B cell (primary cell): Measurements from ENCODE around the gene ITPR1. TPM values are rescaled to one million over a fixed set of nuclear protein-coding genes. Genes with fewer than 3 reads are reported as not detected.

Source experiments
- ATAC-seq: fragments of 200-7000 bp; cut with Tn5 transposase; one replicate; pipeline ENCODE4 v1.10.0; 2021; ENCODE audit warnings: low read depth, mild to moderate bottlenecking, moderate number of reproducible peaks, moderate library complexity
- CTCF ChIA-PET: fragments of 350-600 bp; sonication (Branson Sonifier 250); formaldehyde crosslinking; loops from one replicate; lab custom pipeline; 2021; ENCODE audit warnings: antibody characterized with exemption, inconsistent platforms; lab: Charles Lee
- POLR2A ChIA-PET: fragments of 350-600 bp; sonication (Branson Sonifier 250); formaldehyde crosslinking; loops from one replicate; lab custom pipeline; 2021; ENCODE audit warnings: antibody characterized with exemption; lab: Charles Lee
- DNase-seq: peaks from one replicate; pipeline ENCODE4 v3.0.0; 2013
- H2AFZ ChIP-seq: 2 replicates; pipeline ENCODE4 v1.6.1; 2012; ENCODE audit warnings: mild to moderate bottlenecking, low read depth, low read length; ENCODE audit not compliant: insufficient read depth, poor library complexity, severe bottlenecking
- H3K27ac ChIP-seq, 2 donors: 1 replicate in 1 of 2; 2 replicates in 1 of 2; pipeline ENCODE4 v1.5.1; 2012 to 2013; ENCODE audit warnings: low read length in 2 of 2, mild to moderate bottlenecking in 2 of 2, moderate library complexity in 1 of 2
- H3K27me3 ChIP-seq, 4 experiments: fragments of 200-600 bp in 1 of 4; sonication (generic) in 1 of 4; replicated peaks in 1 of 4; 1 replicate in 2 of 4; 2 replicates in 2 of 4; pipeline versions ENCODE4 v1.6.1 to v1.7.0; 2013 to 2016; ENCODE audit warnings: low read length in 3 of 4, mild to moderate bottlenecking in 2 of 4, mixed read lengths in 1 of 4, moderate library complexity in 1 of 4; ENCODE audit not compliant: insufficient read depth in 4 of 4, control insufficient read depth in 3 of 4; ENCODE audit errors: control extremely low read depth in 1 of 4
- H3K36me3 ChIP-seq, 2 experiments: replicated peaks in 1 of 2; 1 replicate in 1 of 2; 2 replicates in 1 of 2; pipeline versions ENCODE4 v1.6.1 to v1.7.1; 2013; ENCODE audit warnings: low read length in 1 of 2; ENCODE audit not compliant: insufficient read depth in 2 of 2, control insufficient read depth in 1 of 2; ENCODE audit errors: control extremely low read depth in 1 of 2, extremely low read depth in 1 of 2
- H3K4me1 ChIP-seq, 2 donors: fragments of 200-600 bp in 1 of 2; sonication (generic) in 1 of 2; 1 replicate in 1 of 2; 2 replicates in 1 of 2; pipeline versions ENCODE4 v1.5.1 to v1.6.1; 2013 to 2017; ENCODE audit warnings: low read length in 2 of 2; ENCODE audit not compliant: control insufficient read depth in 2 of 2, insufficient read depth in 2 of 2
- H3K4me2 ChIP-seq: replicated peaks from 2 replicates; pipeline ENCODE3; 2012; ENCODE audit warnings: mild to moderate bottlenecking, low read depth, low read length; ENCODE audit not compliant: poor library complexity, severe bottlenecking
- H3K4me3 ChIP-seq, 5 experiments: fragments of 200-600 bp in 1 of 5; sonication (generic) in 1 of 5; 1 replicate in 3 of 5; 2 replicates in 2 of 5; pipeline versions ENCODE4 v1.5.1 to v1.7.0; 2011 to 2016; ENCODE audit warnings: low read length in 4 of 5, mild to moderate bottlenecking in 4 of 5, low read depth in 2 of 5, control low read depth in 1 of 5, moderate library complexity in 1 of 5; ENCODE audit not compliant: insufficient read depth in 1 of 5; ENCODE audit errors: control extremely low read depth in 1 of 5, extremely low read depth in 1 of 5
- H3K79me2 ChIP-seq: fragments of 200-600 bp; sonication (generic); one replicate; pipeline ENCODE4 v1.6.0; 2016; ENCODE audit warnings: low read length; ENCODE audit not compliant: control insufficient read depth, insufficient read depth
- H3K9ac ChIP-seq: fragments of 200-600 bp; sonication (generic); 2 replicates; pipeline ENCODE4 v1.6.1; 2017; ENCODE audit warnings: mild to moderate bottlenecking, low read length, moderate library complexity
- H3K9me3 ChIP-seq, 3 donors: one replicate each; pipeline versions ENCODE4 v1.6.1 to v1.7.1; 2013; ENCODE audit warnings: low read length in 2 of 3; ENCODE audit not compliant: control insufficient read depth in 2 of 3, insufficient read depth in 1 of 3; ENCODE audit errors: control extremely low read depth in 1 of 3
- H4K20me1 ChIP-seq: 2 replicates; pipeline ENCODE4 v1.6.0; 2012; ENCODE audit warnings: mild to moderate bottlenecking, low read length; ENCODE audit not compliant: insufficient read depth, control insufficient read depth, poor library complexity, severe bottlenecking
- H3K27ac Mint-ChIP-seq: one replicate; pipeline ENCODE4 v1.8.0; 2021; ENCODE audit warnings: mixed read lengths
- H3K27me3 Mint-ChIP-seq: one replicate; pipeline ENCODE4 v1.8.0; 2021; ENCODE audit warnings: mixed read lengths
- H3K4me1 Mint-ChIP-seq: one replicate; pipeline ENCODE4 v1.8.0; 2021; ENCODE audit warnings: mixed read lengths
- H3K4me3 Mint-ChIP-seq: one replicate; pipeline ENCODE4 v1.8.0; 2021; ENCODE audit warnings: mixed read lengths
- H3K9me3 Mint-ChIP-seq: one replicate; pipeline ENCODE4 v1.8.0; 2022; ENCODE audit warnings: mixed read lengths; ENCODE audit not compliant: insufficient read depth
- CTCF ChIP-seq: fragments of 200-600 bp; IDR thresholded peaks from one replicate; pipeline ENCODE4 v1.8.0; 2022; ENCODE audit warnings: antibody characterized with exemption, mild to moderate bottlenecking
- EZH2 ChIP-seq: IDR thresholded peaks from 2 replicates; pipeline ENCODE4 v1.6.1; 2012; ENCODE audit warnings: borderline replicate concordance, low read depth, mild to moderate bottlenecking, moderate library complexity, low read length; ENCODE audit not compliant: insufficient read depth, poor library complexity, severe bottlenecking
- WGBS: methylation state at CpG from one replicate; pipeline ENCODE4 v1.1.5; 2013; ENCODE audit warnings: missing lambda C conversion rate; ENCODE audit not compliant: insufficient coverage; 5-methylcytosine and 5-hydroxymethylcytosine counted together
- intact Hi-C: fragments of 100-400 bp; cut with micrococcal nuclease; formaldehyde crosslinking; loops from one replicate; pipeline ENCODE4 v1.10.0; 2022
- polyA plus RNA-seq: library from polyadenylated mRNA; depleted of rRNA; stranded (reverse); fragments of >200 nt; gene quantifications from 2 replicates; pipeline ENCODE4 v1.2.3, GENCODE V29; 2012
- total RNA-seq, 2 donors: library from RNA; stranded (reverse); fragments of 120-200 nt in 1 of 2; gene quantifications; 1 replicate in 1 of 2; 2 replicates in 1 of 2; pipeline versions ENCODE4 v1.2.3 to v1.2.4, GENCODE V29; 2013 to 2022

The ITPR1 gene
- total and polyA plus RNA-seq, 2 donors (not counting 1 experiment from before 2014, with no cell fraction given): 64.0 to 332 TPM

- Mint-ChIP-seq H3K27ac (no peak overlapping the region), H3K4me3 (no peak overlapping the region)
Measured at GRCh38 chr3:4886448-4886847, 393.3 kb downstream of the ITPR1 start.

More at GRCh38 chr3:4886448-4886847, 393.3 kb downstream of the ITPR1 start:
- Histone ChIP-seq H3K9me3 (no peaks in the 10 kb centered on the region), H3K36me3 (no peaks in the 10 kb centered on the region), H4K20me1 (no peaks in the 10 kb centered on the region), H3K27ac (no peak overlapping the region), H3K4me1 (peaks cover 8 to 11% of the 10 kb centered on the region in 2 donors), H3K9ac (no peak overlapping the region), H2AFZ (no peak overlapping the region), H3K4me3 (no peak overlapping the region), H3K4me2 (no peak overlapping the region), H3K79me2 (no peaks in the 10 kb centered on the region), H3K27me3 (no peaks in the 10 kb centered on the region)
- ChIA-PET CTCF (interaction anchor here (1.6 kb wide), 1 partner anchor 175 kb away, joined by 6 read pairs; no protein-coding TSS in a partner anchor), POLR2A (interaction anchor here (0.6 kb wide), 1 partner anchor 11 kb away, joined by 3 read pairs; no protein-coding TSS in a partner anchor)
- Mint-ChIP-seq H3K4me1 (peaks cover 14% of the 10 kb centered on the region), H3K27me3 (no peaks in the 10 kb centered on the region), H3K9me3 (no peaks in the 10 kb centered on the region)
- no peak for DNase-seq
- no peak for TF ChIP-seq EZH2
- TF ChIP-seq CTCF: no peak
- no peak for ATAC-seq
- intact Hi-C loops: loop anchor here (5.0 kb wide), 1 partner anchor 96 kb away; no protein-coding TSS in a partner anchor
- 100% methylated on average over 7 of the region's 7 CpGs for WGBS
